HG03039 (cell line): ENCODE results near the gene RAC2.

Experiments used
- ATAC-seq: cut with Tn5 transposase; IDR thresholded peaks from one replicate; pipeline ENCODE4 v1.9.1; 2021; ENCODE audit warnings: mild to moderate bottlenecking, moderate library complexity; ENCODE audit not compliant: unreplicated experiment

RAC2 gene

GRCh38 chr22:37178350-37179125 is 65.5 kb downstream of the RAC2 start:
- no peak for ATAC-seq

GRCh38 chr22:37177755-37178154 is 66.3 kb downstream of the RAC2 start:
- ATAC-seq: no peak

- no peak for ATAC-seq
Observed at GRCh38 chr22:37177221-37177620, 66.8 kb downstream of the RAC2 start.

- no peak for ATAC-seq
Observed at GRCh38 chr22:37176464-37177061, 67.5 kb downstream of the RAC2 start.

GRCh38 chr22:37175414-37176281 is 68.4 kb downstream of the RAC2 start:
- ATAC-seq: no peak
